ENCODE results near the gene C1orf141. TPM values are rescaled to one million over a fixed set of nuclear protein-coding genes. Genes with fewer than 3 reads are reported as not detected.
A peak's percentile ranks its signal among the peaks of the same experiment; 100 is the strongest.

C1orf141 gene
- total and polyA plus RNA-seq, 9 of the 15 experiments (the other 6 are each of a cell fraction or from before 2014, with no cell fraction given): not detected

- TF ChIP-seq JUN (IDR thresholded peaks at IDR 0.05; ENCODE audit: borderline replicate concordance, low read depth, low read length): no peak
- TF ChIP-seq JUN (CRISPR knock-in tag; IDR thresholded peaks at IDR 0.05; ENCODE audit: borderline replicate concordance): no peak
- 0 out of 4 replicates have a peak, but pooled peaks of 1 of the 2 experiments have one; percentile 26 for TF ChIP-seq TEAD1 (CRISPR knock-in tag; IDR thresholded peaks at IDR 0.05)
- TF ChIP-seq PML (IDR thresholded peaks at IDR 0.05; ENCODE audit: low read length): no peak
- TF ChIP-seq FOXP1 (CRISPR knock-in tag; IDR thresholded peaks at IDR 0.05): no peak
- peak; percentile 87 for TF ChIP-seq ZNF592 (IDR thresholded peaks at IDR 0.05)
- TF ChIP-seq ZZZ3 (IDR thresholded peaks at IDR 0.05): no peak
- no peak for TF ChIP-seq ZNF184 (CRISPR knock-in tag; IDR thresholded peaks at IDR 0.05)
- no peak for TF ChIP-seq EP300 (IDR thresholded peaks at IDR 0.05; ENCODE audit: low read length)
- no peak for TF ChIP-seq GATAD2B (IDR thresholded peaks at IDR 0.05; ENCODE audit: borderline replicate concordance)
- no peak for TF ChIP-seq ZNF354B (CRISPR knock-in tag; IDR thresholded peaks at IDR 0.05)
- TF ChIP-seq PKNOX1 (IDR thresholded peaks at IDR 0.05): no peak
- TF ChIP-seq ZBTB40 (IDR thresholded peaks at IDR 0.05): no peak
- no peak for TF ChIP-seq ZBTB40 (CRISPR knock-in tag; IDR thresholded peaks at IDR 0.05)
Observed at GRCh38 chr1:67171574-67171955, 36.8 kb upstream of the C1orf141 start (continued).
